ENCODE data around the gene AAK1.

GRCh38 chr2:69538872-69539548 is 104.5 kb downstream of the AAK1 start:
- TF ChIP-seq POLR2A (IDR thresholded peaks at IDR 0.05), result no peak
- no peak for TF ChIP-seq CTCF (IDR thresholded peaks at IDR 0.05)
- TF ChIP-seq POLR2AphosphoS5 (IDR thresholded peaks at IDR 0.05), result no peak

Data from prostate gland (tissue), 2 donors.